Measurements from ENCODE around the gene NUCKS1.

Gene NUCKS1

DNA sequence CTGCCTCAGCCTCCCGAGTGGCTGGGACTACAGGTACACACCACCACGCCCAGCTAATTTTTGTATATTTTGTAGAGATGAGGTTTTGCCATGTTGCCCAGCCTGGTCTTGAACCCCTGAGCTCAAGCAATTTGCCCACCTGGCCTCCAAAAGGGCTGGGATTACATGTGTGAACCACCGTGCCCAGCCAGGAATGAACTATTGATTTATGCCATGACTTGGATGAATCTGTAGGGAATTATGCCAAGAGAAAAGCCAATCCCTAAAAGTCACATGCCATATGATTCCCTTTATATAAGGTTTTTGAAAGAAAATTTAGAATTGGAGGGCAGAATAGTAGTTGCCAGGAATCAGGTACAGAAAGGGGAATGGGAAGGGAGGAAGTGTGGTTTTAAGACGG is 50.6 kb downstream of the NUCKS1 start:
- no peak for DNase-seq (ENCODE audit: low spot score)

- DNase-seq (ENCODE audit: low spot score): no peak
These were observed 51.1 kb downstream of the NUCKS1 start for GRCh38 chr1:205698921-205699320.

GRCh38 chr1:205693421-205693991 is 56.5 kb downstream of the NUCKS1 start:
- peak; percentile 60 for DNase-seq (ENCODE audit: low spot score)

DNA sequence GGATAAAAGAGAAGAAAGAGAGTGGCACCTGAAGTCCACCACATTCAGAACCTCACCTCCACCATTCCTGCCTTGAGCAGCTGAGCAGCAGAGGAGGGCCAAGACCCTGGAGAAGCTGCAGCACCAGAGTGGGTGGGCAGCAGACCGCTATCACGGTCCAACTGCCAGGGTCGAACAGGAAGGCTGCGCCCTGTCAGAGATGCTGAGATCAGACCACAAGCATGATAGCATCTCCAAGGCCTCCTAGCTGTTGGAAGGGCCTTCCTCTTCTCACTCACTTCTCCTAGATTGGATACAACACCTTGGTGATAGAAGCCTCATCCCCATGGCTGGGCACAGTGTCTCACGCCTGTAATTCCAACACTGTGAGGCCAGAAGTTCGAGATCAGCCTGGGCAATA is 57.6 kb downstream of the NUCKS1 start:
- DNase-seq (ENCODE audit: low spot score): peak; percentile 41

DNA sequence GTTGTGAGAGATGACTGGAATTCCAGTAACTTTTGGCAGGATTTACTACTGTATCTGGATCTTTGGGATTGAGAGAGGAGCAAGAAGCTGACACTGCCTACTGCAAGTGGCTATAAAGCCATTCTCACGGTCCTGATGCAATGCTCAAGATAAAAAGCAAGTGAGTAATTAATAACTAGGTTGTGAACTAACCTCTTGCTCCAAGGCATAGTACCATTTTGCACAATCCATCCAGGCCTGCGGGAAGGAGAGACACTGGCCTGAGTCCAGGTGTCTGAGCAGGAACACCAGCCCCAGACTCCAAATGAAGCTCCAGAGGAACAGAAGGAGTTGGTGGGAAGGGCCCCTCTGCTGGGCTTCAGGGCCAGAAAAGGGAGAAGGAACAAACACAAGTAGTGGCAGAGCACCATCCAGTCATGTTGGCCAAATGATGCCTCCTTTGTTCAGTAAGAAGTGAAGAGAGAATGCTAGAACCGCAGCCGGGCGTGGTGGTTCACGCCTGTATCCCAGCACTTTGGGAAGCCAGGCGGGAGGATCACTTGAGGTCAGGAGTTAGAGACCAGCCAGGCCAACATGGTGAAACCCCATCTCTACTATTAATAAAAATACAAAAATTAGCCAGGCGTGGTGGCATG is 59.7 kb downstream of the NUCKS1 start:
- no peak for DNase-seq (ENCODE audit: low spot score)

- DNase-seq (ENCODE audit: low spot score): no peak
These were observed 60.5 kb downstream of the NUCKS1 start for GRCh38 chr1:205689479-205689878.

GRCh38 chr1:205688171-205689080 is 61.6 kb downstream of the NUCKS1 start:
- no peak for DNase-seq (ENCODE audit: low spot score)

DNA sequence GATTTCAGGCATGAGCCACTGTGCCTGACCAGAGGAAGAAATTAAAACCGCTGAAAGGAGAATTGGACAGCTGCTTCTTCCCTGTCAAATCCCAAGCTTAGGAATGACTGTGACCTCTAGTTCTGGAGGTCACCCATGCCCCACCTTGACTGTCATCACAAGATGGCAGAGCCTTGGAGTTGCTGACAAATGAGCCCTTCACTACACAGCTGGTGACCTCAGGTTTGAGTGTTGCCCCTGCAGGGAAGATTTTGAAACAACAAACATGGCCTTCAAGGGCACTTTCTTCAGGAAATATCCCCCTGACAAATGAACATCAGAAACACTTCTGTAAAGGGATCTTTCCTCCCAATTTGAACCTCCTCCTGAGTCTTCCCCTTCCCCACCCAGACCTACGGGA is 62.7 kb downstream of the NUCKS1 start:
- no peak for DNase-seq (ENCODE audit: low spot score)

DNA sequence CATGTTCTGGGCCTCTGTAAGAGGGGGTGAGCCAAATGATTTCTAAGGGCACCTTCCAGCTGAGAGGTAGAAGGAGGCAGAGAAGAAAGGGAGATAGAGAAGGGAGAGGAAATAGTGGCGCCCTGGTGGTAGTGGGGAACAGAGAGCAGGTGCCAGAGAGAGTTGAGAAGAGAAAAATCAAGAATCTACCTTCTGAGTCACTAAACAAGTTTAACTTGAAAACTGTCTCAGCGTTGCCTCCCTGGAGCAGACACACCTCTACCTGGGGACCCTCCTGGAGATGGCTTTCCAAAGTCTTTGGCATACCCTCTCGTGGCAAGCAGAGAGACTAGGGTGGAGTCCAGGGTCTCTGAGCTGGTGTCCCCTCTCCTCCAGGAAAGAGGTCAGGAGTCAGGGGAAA is 68.6 kb downstream of the NUCKS1 start:
- no peak for DNase-seq (ENCODE audit: low spot score)

GRCh38 chr1:205680073-205680851 is 69.7 kb downstream of the NUCKS1 start, which contains the start of gene SLC45A3:
Gene SLC45A3 (minus strand): TSS chr1:205680509. CDS start chr1:205664656, 15,853 bp downstream.
- no peak for DNase-seq (ENCODE audit: low spot score)

DNA sequence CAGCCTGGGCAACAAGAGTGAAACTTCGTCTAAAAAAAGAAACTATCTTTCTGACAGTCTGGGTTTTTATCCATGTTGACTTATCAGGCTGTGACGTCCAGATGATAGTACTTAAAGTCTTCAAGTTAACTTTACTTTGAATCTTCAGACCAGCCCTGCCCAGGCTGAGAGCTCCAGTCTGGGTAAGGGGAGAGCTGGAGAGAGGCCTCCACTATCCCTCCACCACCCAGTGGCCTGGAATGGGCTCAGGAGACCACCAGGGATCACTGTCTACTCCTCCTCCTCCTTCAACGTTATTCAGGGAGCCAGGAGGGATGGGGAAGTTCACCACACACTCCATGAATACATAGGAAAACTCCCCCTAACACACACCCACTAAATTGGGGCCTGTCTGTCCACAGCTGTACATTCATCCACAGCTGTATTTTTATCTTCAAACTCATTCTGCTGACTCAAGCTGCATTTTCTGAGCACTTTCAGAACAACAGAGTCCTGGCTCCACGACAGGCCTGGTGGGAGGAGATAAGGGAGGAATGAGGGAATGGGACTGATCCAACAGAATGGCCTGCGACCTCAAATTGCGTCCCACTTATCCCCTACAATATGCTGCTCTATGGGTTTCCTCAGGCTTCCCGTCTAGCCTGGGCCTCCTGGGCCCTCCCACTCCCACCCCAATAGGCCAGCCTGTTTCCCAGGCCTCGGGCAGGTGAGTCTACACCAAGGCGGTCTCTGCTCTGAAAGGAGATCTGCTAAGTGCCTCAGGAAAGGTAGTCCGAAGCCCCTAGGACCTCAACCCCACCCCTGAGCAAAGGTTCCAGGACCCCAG is 71.5 kb downstream of the NUCKS1 start:
- no peak for DNase-seq (ENCODE audit: low spot score)

GRCh38 chr1:205677167-205677566 is 72.8 kb downstream of the NUCKS1 start:
- no peak for DNase-seq (ENCODE audit: low spot score)

- DNase-seq (ENCODE audit: low spot score): no peak
These were observed 73.4 kb downstream of the NUCKS1 start for GRCh38 chr1:205676597-205676996.

DNA sequence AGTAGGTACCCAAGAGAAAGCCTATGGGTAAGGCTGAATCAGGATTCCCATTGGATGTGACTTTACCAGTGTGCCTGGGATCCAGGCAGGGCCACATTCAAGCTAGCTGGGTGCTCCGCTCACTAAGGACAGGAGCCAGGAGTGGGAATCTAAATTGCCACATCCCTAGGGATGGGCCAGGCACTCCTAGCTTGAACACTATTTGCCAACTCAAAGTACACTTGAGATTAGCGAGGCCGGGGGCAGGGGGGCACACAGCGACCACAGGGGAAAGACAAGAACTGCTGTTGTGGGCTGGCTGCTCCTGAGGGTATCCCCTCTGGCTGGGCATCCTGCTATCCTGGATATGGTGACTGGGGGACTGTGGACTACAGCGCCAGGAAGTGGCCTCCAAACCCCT is 74.0 kb downstream of the NUCKS1 start:
- DNase-seq (ENCODE audit: low spot score): no peak

GRCh38 chr1:205675247-205675646 is 74.7 kb downstream of the NUCKS1 start:
- DNase-seq (ENCODE audit: low spot score): no peak

GRCh38 chr1:205672970-205673369 is 77.0 kb downstream of the NUCKS1 start:
- DNase-seq (ENCODE audit: low spot score): no peak

DNA sequence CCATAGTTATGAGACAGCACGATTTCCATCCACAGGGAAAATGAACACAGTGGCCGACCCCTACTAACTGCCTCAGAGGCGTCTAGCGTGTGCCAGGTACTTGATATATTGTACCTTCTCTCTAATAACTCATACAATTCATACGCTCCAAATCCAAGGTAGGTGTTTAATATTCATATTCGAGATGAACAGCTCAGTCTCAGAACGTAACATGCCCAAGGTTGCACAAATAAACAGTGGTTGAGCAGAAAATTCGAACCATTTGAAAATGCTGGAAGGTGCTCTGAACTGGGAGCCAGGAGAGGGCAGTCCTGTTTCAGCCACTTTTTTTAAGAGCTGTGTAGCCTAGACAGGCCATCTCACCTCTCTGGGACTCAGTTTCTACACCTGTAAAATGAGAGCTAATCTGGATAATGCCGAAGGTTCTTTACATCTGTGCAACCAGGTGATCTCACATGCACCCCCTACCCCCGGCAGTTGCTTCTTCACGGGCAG is 77.5 kb downstream of the NUCKS1 start:
- no peak for DNase-seq (ENCODE audit: low spot score)

DNA sequence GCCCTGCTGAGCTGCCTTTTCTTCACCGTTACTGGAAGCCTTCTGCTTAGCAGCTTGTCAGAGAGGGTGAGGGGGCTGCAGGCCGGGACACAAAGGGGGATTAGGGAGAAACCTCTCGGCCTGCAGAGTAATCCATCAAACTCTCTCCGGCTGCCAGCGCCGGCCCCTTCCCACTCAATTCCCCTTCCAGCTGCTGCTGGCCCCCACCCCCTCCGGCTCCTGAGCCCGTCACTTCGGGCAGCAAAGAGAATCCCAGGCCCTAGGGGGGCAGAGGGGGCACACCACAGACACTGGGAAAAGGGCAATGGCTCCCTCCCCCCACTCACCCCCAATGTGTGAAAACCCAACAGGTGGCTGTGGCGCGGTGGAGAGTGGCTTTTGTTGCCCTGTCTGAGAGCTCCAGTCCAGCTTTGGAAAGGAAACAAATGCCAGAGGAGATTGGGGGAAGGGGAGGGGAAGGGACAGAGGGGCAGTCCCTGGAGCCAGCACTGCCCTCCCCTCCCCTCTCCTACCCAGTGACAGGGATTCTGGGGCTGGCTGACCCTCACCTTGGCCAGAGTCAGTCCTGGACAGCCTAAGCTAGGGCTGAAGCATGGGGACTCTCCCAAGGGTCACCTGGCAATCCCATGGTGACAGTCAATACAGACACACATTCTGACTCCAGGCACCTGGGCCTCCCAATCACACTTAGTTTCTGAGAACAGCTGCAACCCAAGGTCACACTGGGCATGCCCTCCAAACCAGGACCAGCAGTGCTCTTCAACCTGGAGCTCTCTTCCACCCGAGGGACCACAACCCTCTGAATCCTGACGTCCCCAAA is 79.2 kb downstream of the NUCKS1 start:
- DNase-seq (ENCODE audit: low spot score): no peak

DNA sequence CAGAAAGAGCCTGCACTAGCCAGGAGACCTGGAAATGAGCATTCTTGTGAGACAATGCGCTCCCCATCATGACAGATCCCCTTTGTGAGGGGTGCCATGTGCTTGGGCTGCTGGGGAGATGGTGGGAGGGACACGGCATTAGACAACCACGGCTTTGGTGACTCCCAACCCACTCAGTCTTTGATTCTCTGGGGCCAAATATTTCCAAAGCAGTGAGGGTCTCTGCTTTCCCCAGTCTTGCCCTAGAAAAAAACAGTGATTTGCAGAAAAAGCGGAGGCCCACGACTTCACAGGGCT is 79.9 kb downstream of the NUCKS1 start:
- no peak for DNase-seq (ENCODE audit: low spot score)

DNA sequence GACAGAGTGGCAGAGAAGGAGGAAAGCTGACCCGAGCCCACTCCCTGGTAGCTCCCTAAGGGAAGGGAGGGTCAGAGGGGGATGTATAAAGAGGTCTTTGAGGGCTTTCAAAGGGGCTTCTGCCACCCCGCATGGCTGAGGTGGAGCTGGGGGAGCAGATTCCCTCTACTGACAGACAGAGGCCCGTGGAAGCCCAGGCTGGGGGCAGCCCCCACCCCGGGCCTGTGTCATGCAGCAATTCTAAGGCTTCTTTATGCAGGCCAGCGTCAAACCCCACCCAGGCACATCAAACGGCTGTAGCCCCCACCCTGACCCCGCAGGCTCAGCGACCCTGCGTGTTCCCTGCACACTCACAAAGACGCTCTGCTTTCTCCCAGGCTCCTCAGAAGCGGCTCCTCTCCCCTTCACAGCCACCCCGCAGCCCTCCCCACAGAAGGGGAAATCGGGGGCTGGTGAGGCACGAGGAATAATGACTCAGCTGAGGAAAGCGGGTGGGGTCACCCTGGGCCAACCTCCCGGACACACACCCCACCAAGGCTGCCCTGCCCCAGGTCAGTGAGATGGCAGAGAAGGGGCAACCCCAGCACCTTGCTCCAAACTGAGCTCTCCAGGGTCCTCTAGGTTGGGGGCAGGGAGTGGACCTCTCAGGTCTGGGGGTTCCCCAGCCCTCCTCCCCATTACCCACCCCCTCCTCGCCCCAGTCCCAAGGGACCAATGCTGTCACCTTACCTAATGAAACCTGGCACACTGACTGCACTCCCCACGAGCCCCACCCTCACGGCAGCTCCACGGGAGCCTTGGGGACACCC is 80.4 kb downstream of the NUCKS1 start:
- DNase-seq (ENCODE audit: low spot score): no peak

Measured in left forelimb (tissue), 1 donor.